Right lobe of liver (tissue), 6 donors: ENCODE data around the gene PIGR. TPM values are rescaled to one million over a fixed set of nuclear protein-coding genes. Genes with fewer than 3 reads are reported as not detected.
A peak's percentile ranks its signal among the peaks of the same experiment; 100 is the strongest.

ENCODE experiments used
- ATAC-seq, 4 donors: fragments of 200-7000 bp; cut with Tn5 transposase; one replicate each; pipeline ENCODE4 v1.9.1; 2020; ENCODE audit warnings: mild to moderate bottlenecking in 4 of 4, moderate library complexity in 4 of 4
- DNase-seq, 3 donors: peaks; one replicate each; pipeline ENCODE4 v3.0.0-alpha.2; 2020
- H3K27ac ChIP-seq, 3 donors: fragments of 200-600 bp; one replicate each; pipeline ENCODE4 v1.8.0; 2022
- H3K27me3 ChIP-seq, 2 donors: fragments of 200-600 bp; one replicate each; pipeline ENCODE4 v1.8.0; 2022
- H3K36me3 ChIP-seq, 4 donors: fragments of 200-600 bp; sonication (generic) in 1 of 4; one replicate each; pipeline versions ENCODE4 v1.5.1 to v1.8.0; 2017 to 2022; ENCODE audit warnings: control low read depth in 1 of 4
- H3K4me1 ChIP-seq, 4 donors: fragments of 200-600 bp; sonication (generic) in 1 of 4; one replicate each; pipeline versions ENCODE4 v1.5.1 to v1.8.0; 2017 to 2022; ENCODE audit warnings: control low read depth in 1 of 4
- H3K4me3 ChIP-seq, 3 donors: fragments of 200-600 bp; one replicate each; pipeline ENCODE4 v1.8.0; 2022
- H3K9me3 ChIP-seq, 4 donors: fragments of 200-600 bp; sonication (generic) in 1 of 4; one replicate each; pipeline versions ENCODE4 v1.5.1 to v1.8.0; 2017 to 2022; ENCODE audit warnings: control low read depth in 1 of 4
- POLR2A ChIP-seq: fragments of 450-650 bp; IDR thresholded peaks from one replicate; pipeline ENCODE4 v1.6.1; 2017; ENCODE audit warnings: antibody characterized with exemption, mild to moderate bottlenecking
- WGBS: methylation state at CpG from one replicate; pipeline ENCODE4 v1.1.6; 2018; ENCODE audit warnings: low coverage, low lambda C conversion rate; ENCODE audit not compliant: insufficient coverage; ENCODE audit errors: missing lambda C conversion rate; 5-methylcytosine and 5-hydroxymethylcytosine counted together
- intact Hi-C, 2 donors: fragments of 100-400 bp; cut with DNase I; formaldehyde crosslinking; loops; one replicate each; pipeline versions ENCODE4 v1.11.2 to v1.14.1; 2022
- total RNA-seq, 6 experiments: library from RNA; depleted of rRNA in 2 of 6; stranded (reverse); fragments of >200 nt in 2 of 6; fragmentation: NEBNext Ultra II Directional in 3 of 6; extraction: Animal tissue kit (Norgen Biotek cat#: 25700) in 3 of 6; gene quantifications; one replicate each; pipeline versions ENCODE4 v1.1.0 to v1.2.4, GENCODE V29; 2016 to 2023
- TF ChIP-seq, protein P1 (sequence below), 4 donors: fragments of 200-600 bp in 3 of 4; fragments of 450-650 bp in 1 of 4; IDR thresholded peaks; one replicate each; pipeline versions ENCODE4 v1.5.1 to v1.8.0; 2016 to 2022; ENCODE audit warnings: antibody characterized with exemption in 4 of 4, mild to moderate bottlenecking in 2 of 4
- donor health status: DM: no; HTN: yes; CAD: no.
- donor health status: DM: no; HTN: no; CAD: no.
- donor health status: DM: no; HTN: no; CAD: no.
- donor health status: DM: no; HTN: yes; CAD: no.
- donor health status: DM: no; HTN: yes; CAD: no.

The PIGR gene
- total RNA-seq, 6 experiments from 2014 or later, result 20.6 to 134 (median 85.1) TPM

- Histone ChIP-seq H3K4me1 (peaks cover 0 to 56% (median 24%) of the 10 kb centered on the region in 4 donors), H3K4me3 (no peak overlapping the region), H3K9me3 (no peaks in the 10 kb centered on the region), H3K27ac (peak overlapping the region in 1 of 3 donors; percentile 82), H3K36me3 (no peaks in the 10 kb centered on the region), H3K27me3 (no peaks in the 10 kb centered on the region)
- intact Hi-C loops, result no loop called here
- ATAC-seq, result peak; percentile 54 to 75 (median 69)
- TF ChIP-seq, protein P1, sequence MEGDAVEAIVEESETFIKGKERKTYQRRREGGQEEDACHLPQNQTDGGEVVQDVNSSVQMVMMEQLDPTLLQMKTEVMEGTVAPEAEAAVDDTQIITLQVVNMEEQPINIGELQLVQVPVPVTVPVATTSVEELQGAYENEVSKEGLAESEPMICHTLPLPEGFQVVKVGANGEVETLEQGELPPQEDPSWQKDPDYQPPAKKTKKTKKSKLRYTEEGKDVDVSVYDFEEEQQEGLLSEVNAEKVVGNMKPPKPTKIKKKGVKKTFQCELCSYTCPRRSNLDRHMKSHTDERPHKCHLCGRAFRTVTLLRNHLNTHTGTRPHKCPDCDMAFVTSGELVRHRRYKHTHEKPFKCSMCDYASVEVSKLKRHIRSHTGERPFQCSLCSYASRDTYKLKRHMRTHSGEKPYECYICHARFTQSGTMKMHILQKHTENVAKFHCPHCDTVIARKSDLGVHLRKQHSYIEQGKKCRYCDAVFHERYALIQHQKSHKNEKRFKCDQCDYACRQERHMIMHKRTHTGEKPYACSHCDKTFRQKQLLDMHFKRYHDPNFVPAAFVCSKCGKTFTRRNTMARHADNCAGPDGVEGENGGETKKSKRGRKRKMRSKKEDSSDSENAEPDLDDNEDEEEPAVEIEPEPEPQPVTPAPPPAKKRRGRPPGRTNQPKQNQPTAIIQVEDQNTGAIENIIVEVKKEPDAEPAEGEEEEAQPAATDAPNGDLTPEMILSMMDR (IDR thresholded peaks at IDR 0.05), result no peak
- TF ChIP-seq POLR2A, result no peak
- peak; percentile 39 to 75 (median 73) for DNase-seq
- WGBS, result 33% methylated on average over 8 of the region's 11 CpGs
These were observed 9.5 kb upstream of the PIGR start for GRCh38 chr1:206955476-206956451.

GRCh38 chr1:206954459-206955342 lies 8.4 kb upstream of the PIGR start:
- H3K27me3 ChIP-seq, result no peaks in the 10 kb centered on the region
- WGBS, result 57% methylated on average over 9 of the region's 10 CpGs
- peaks cover 0 to 67% (median 31%) of the 10 kb centered on the region in 4 donors for H3K4me1 ChIP-seq
- intact Hi-C loops, result no loop called here
- TF ChIP-seq POLR2A, result no peak
- TF ChIP-seq, protein P1 (IDR thresholded peaks at IDR 0.05), result no peak
- H3K4me3 ChIP-seq, result no peak overlapping the region
- no peaks in the 10 kb centered on the region for H3K36me3 ChIP-seq
- H3K9me3 ChIP-seq, result no peaks in the 10 kb centered on the region
- DNase-seq (no peak), ATAC-seq (no peak)
- H3K27ac ChIP-seq, result peak overlapping the region in 2 of 3 donors; percentile 1 to 82

DNA sequence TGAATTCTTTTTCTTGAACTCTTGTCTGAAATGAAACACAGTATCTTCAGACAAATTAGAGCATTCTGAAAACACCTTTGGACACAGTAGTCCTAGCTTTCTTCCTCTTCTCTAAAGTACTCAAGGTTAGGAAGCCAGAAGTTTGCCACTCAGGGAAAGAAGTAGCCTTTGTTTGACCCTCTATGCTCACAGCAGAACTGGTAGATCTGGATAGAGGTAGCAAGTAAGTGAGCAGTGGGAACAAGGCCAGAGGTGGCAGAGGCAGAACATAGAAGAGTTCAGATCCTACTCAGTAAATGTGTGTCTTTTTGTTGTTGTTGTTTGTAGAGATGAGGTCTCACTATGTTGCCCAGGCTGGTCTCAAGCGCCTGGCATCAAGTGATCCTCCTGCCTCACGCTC lies 7.4 kb upstream of the PIGR start:
- Histone ChIP-seq H3K9me3 (no peaks in the 10 kb centered on the region), H3K4me1 (peaks cover 0 to 72% (median 36%) of the 10 kb centered on the region in 4 donors), H3K36me3 (no peaks in the 10 kb centered on the region), H3K27me3 (no peaks in the 10 kb centered on the region), H3K27ac (peak overlapping the region in 2 of 3 donors; percentile 1 to 82), H3K4me3 (no peak overlapping the region)
- no peak for TF ChIP-seq POLR2A
- TF ChIP-seq, protein P1 (IDR thresholded peaks at IDR 0.05), result no peak
- intact Hi-C loops, result no loop called here
- WGBS, result 20% methylated on average over 1 of the region's 2 CpGs
- ATAC-seq, result no peak
- DNase-seq, result no peak

DNA sequence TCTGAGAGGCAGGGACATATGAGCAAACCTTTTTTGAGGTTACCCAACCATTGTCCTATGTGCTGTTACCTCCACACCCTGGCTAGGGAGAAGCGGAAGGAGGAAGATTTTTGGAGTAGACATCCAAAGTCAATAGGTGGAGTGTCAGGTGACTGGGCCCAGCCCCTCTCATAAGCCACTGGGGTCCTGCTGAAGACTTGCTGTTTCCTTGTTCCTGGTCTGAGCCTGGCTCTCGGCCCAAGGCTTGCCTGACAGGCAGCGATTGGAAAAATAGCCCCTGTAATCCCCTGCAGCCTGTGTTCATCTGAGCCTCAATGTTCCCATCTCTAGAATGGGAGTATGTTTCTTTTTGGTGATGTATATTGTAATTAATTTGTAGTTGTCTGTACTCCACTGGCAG lies 6.9 kb upstream of the PIGR start:
- no peak for TF ChIP-seq POLR2A
- TF ChIP-seq, protein P1 (IDR thresholded peaks at IDR 0.05), result no peak
- H3K4me1 ChIP-seq, result peaks cover 0 to 77% (median 37%) of the 10 kb centered on the region in 4 donors
- 100% methylated on average over 1 of the region's 3 CpGs for WGBS
- peak overlapping the region in 2 of 3 donors; percentile 65 to 82 for H3K27ac ChIP-seq
- ATAC-seq (no peak), DNase-seq (no peak)
- H3K36me3 ChIP-seq, result no peaks in the 10 kb centered on the region
- H3K4me3 ChIP-seq, result no peak overlapping the region
- no peaks in the 10 kb centered on the region for H3K9me3 ChIP-seq
- intact Hi-C loops, result no loop called here
- H3K27me3 ChIP-seq, result no peaks in the 10 kb centered on the region
